Activated naive CD8-positive, alpha-beta T cell treated with anti-CD3 and anti-CD28 coated beads, Interleukin-2, amount 50 U/mL, for 24 hours (primary cell): ENCODE results near the gene TRIP6.

Source experiments
- ATAC-seq: fragments of 150-1000 bp; cut with Tn5 transposase; one replicate; pipeline ENCODE4 v1.10.0; 2021
- DNase-seq: peaks from one replicate; pipeline ENCODE4 v3.0.0; 2021
- H3K27ac Mint-ChIP-seq: one replicate; pipeline ENCODE4 v1.8.0; 2021; ENCODE audit warnings: mild to moderate bottlenecking, mixed read lengths
- H3K27me3 Mint-ChIP-seq: one replicate; pipeline ENCODE4 v1.8.0; 2021; ENCODE audit warnings: mixed read lengths
- H3K36me3 Mint-ChIP-seq: one replicate; pipeline ENCODE4 v1.8.0; 2021; ENCODE audit warnings: low read depth, mixed read lengths
- H3K4me1 Mint-ChIP-seq: one replicate; pipeline ENCODE4 v1.8.0; 2021; ENCODE audit warnings: mixed read lengths
- H3K4me3 Mint-ChIP-seq: one replicate; pipeline ENCODE4 v1.8.0; 2021; ENCODE audit warnings: mild to moderate bottlenecking, moderate library complexity, mixed read lengths
- H3K9me3 Mint-ChIP-seq: one replicate; pipeline ENCODE4 v1.8.0; 2021; ENCODE audit warnings: mixed read lengths

Gene TRIP6

GRCh38 chr7:100888291-100888987 is 21.3 kb downstream of the TRIP6 start:
- no peak for ATAC-seq
- Mint-ChIP-seq H3K9me3 (no peaks in the 10 kb centered on the region), H3K4me3 (peak overlapping the region; percentile 82), H3K27ac (peak overlapping the region; percentile 89), H3K36me3 (peaks cover 46% of the 10 kb centered on the region), H3K4me1 (peaks cover 54% of the 10 kb centered on the region), H3K27me3 (peaks cover 24% of the 10 kb centered on the region)
- no peak for DNase-seq

GRCh38 chr7:100888988-100889750 is 22.0 kb downstream of the TRIP6 start, which contains the start of gene UFSP1:
Gene UFSP1, minus strand, starts transcription at chr7:100889715. Its CDS starts 444 bp downstream, at chr7:100889271.
- Mint-ChIP-seq H3K36me3 (peaks cover 41% of the 10 kb centered on the region), H3K4me3 (peak within 1 kb of the TSS; percentile 82), H3K27ac (peak within 1 kb of the TSS; percentile 89), H3K4me1 (peaks cover 53% of the 10 kb centered on the region), H3K27me3 (peaks cover 26% of the 10 kb centered on the region), H3K9me3 (no peaks in the 10 kb centered on the region)
- peak; percentile 33 for ATAC-seq
- no peak for DNase-seq

GRCh38 chr7:100890653-100891567 is 23.7 kb downstream of the TRIP6 start:
- peak overlapping the region; percentile 51 for H3K27ac Mint-ChIP-seq
- DNase-seq = no peak
- peaks cover 43% of the 10 kb centered on the region for H3K4me1 Mint-ChIP-seq
- H3K4me3 Mint-ChIP-seq = peak overlapping the region; percentile 82
- H3K27me3 Mint-ChIP-seq = peaks cover 30% of the 10 kb centered on the region
- no peak for ATAC-seq
- H3K36me3 Mint-ChIP-seq = peaks cover 29% of the 10 kb centered on the region
- H3K9me3 Mint-ChIP-seq = no peaks in the 10 kb centered on the region

- Mint-ChIP-seq H3K4me3 (peak overlapping the region; percentile 63), H3K27ac (peak overlapping the region; percentile 51), H3K4me1 (peaks cover 42% of the 10 kb centered on the region), H3K9me3 (no peaks in the 10 kb centered on the region), H3K27me3 (peaks cover 36% of the 10 kb centered on the region), H3K36me3 (peaks cover 21% of the 10 kb centered on the region)
- no peak for DNase-seq
- ATAC-seq = no peak
These were observed 24.5 kb downstream of the TRIP6 start for GRCh38 chr7:100891568-100892247.

- H3K4me3 Mint-ChIP-seq = no peak overlapping the region
- H3K27me3 Mint-ChIP-seq = peaks cover 42% of the 10 kb centered on the region
- H3K36me3 Mint-ChIP-seq = peaks cover 11% of the 10 kb centered on the region
- ATAC-seq = no peak
- H3K9me3 Mint-ChIP-seq = no peaks in the 10 kb centered on the region
- peaks cover 35% of the 10 kb centered on the region for H3K4me1 Mint-ChIP-seq
- no peak overlapping the region for H3K27ac Mint-ChIP-seq
- no peak for DNase-seq
These were observed 25.5 kb downstream of the TRIP6 start for GRCh38 chr7:100892364-100893317.

- peaks cover 27% of the 10 kb centered on the region for H3K4me1 Mint-ChIP-seq
- H3K9me3 Mint-ChIP-seq = no peaks in the 10 kb centered on the region
- no peak overlapping the region for H3K4me3 Mint-ChIP-seq
- DNase-seq (no peak), ATAC-seq (no peak)
- peaks cover 4% of the 10 kb centered on the region for H3K36me3 Mint-ChIP-seq
- no peak overlapping the region for H3K27ac Mint-ChIP-seq
- peaks cover 49% of the 10 kb centered on the region for H3K27me3 Mint-ChIP-seq
These were observed 26.2 kb downstream of the TRIP6 start for GRCh38 chr7:100893318-100893895.

- Mint-ChIP-seq H3K27me3 (peaks cover 53% of the 10 kb centered on the region), H3K27ac (no peak overlapping the region), H3K4me3 (no peak overlapping the region), H3K4me1 (peaks cover 24% of the 10 kb centered on the region), H3K36me3 (no peaks in the 10 kb centered on the region), H3K9me3 (no peaks in the 10 kb centered on the region)
- DNase-seq (no peak), ATAC-seq (no peak)
These were observed 26.9 kb downstream of the TRIP6 start for GRCh38 chr7:100893910-100894721.

GRCh38 chr7:100894860-100895700 is 27.9 kb downstream of the TRIP6 start:
- ATAC-seq (no peak), DNase-seq (peak; percentile 76)
- no peaks in the 10 kb centered on the region for H3K9me3 Mint-ChIP-seq
- peaks cover 55% of the 10 kb centered on the region for H3K27me3 Mint-ChIP-seq
- no peaks in the 10 kb centered on the region for H3K36me3 Mint-ChIP-seq
- peak overlapping the region; percentile 21 for H3K4me3 Mint-ChIP-seq
- H3K27ac Mint-ChIP-seq = no peak overlapping the region
- peaks cover 23% of the 10 kb centered on the region for H3K4me1 Mint-ChIP-seq

- Mint-ChIP-seq H3K4me1 (peaks cover 18% of the 10 kb centered on the region), H3K27ac (no peak within 1 kb of the TSS), H3K9me3 (no peaks in the 10 kb centered on the region), H3K36me3 (no peaks in the 10 kb centered on the region), H3K4me3 (peak within 1 kb of the TSS; percentile 74), H3K27me3 (peaks cover 53% of the 10 kb centered on the region)
- DNase-seq = no peak
- no peak for ATAC-seq
These were observed 28.4 kb downstream of the TRIP6 start, which contains the start of gene ACHE for GRCh38 chr7:100895701-100895955. Gene ACHE, minus strand, starts transcription at chr7:100895888. Its CDS starts 1,656 bp downstream, at chr7:100894232.

GRCh38 chr7:100895956-100896731 is 29.0 kb downstream of the TRIP6 start:
- DNase-seq (peak; percentile 37), ATAC-seq (no peak)
- H3K27me3 Mint-ChIP-seq = peaks cover 52% of the 10 kb centered on the region

More at GRCh38 chr7:100895956-100896731, 29.0 kb downstream of the TRIP6 start:
- H3K36me3 Mint-ChIP-seq = no peaks in the 10 kb centered on the region
- peak overlapping the region; percentile 74 for H3K4me3 Mint-ChIP-seq
- no peak overlapping the region for H3K27ac Mint-ChIP-seq
- no peaks in the 10 kb centered on the region for H3K9me3 Mint-ChIP-seq
- H3K4me1 Mint-ChIP-seq = peaks cover 16% of the 10 kb centered on the region
